Gastrocnemius medialis (tissue), 4 donors: ENCODE measurements around the gene NUDT9. TPM values are rescaled to one million over a fixed set of nuclear protein-coding genes. Genes with fewer than 3 reads are reported as not detected.
A peak's percentile ranks its signal among the peaks of the same experiment; 100 is the strongest.
"Not testable (repeated sequence)": the region's sequence is repeated elsewhere in the genome, so short reads cannot be mapped to it uniquely, and the experiment has no call there.

ENCODE experiments used
- ATAC-seq, 2 donors: fragments of 150-250 bp; one replicate each; pipeline ENCODE4 v1.9.1; 2016
- DNase-seq, 2 donors: peaks; one replicate each; pipeline ENCODE4 v3.0.0-alpha.2; 2019
- H3K27ac ChIP-seq, 4 donors: fragments of 200-600 bp; sonication (generic); 1 replicate in 1 of 4; 2 replicates in 3 of 4; pipeline ENCODE4 v1.5.1; 2016 to 2018; ENCODE audit warnings: mild to moderate bottlenecking in 2 of 4, moderate library complexity in 1 of 4
- H3K27me3 ChIP-seq, 3 donors: fragments of 200-600 bp; sonication (generic) in 2 of 3; 1 replicate in 1 of 3; 2 replicates in 2 of 3; pipeline versions ENCODE4 v1.5.1 to v1.6.0; 2016 to 2019; ENCODE audit warnings: mild to moderate bottlenecking in 1 of 3, moderate library complexity in 1 of 3
- H3K36me3 ChIP-seq, 2 donors: fragments of 200-600 bp; sonication (generic) in 1 of 2; one replicate each; pipeline ENCODE4 v1.5.1; 2017 to 2018
- H3K4me1 ChIP-seq, 2 donors: fragments of 200-600 bp; sonication (generic) in 1 of 2; one replicate each; pipeline ENCODE4 v1.5.1; 2016 to 2017; ENCODE audit warnings: mild to moderate bottlenecking in 2 of 2
- H3K4me3 ChIP-seq, 4 donors: fragments of 200-600 bp; sonication (generic) in 3 of 4; 1 replicate in 1 of 4; 2 replicates in 3 of 4; pipeline ENCODE4 v1.5.1; 2016 to 2019; ENCODE audit warnings: mild to moderate bottlenecking in 2 of 4
- H3K9me3 ChIP-seq, 3 donors: fragments of 200-600 bp; sonication (generic) in 2 of 3; 1 replicate in 1 of 3; 2 replicates in 2 of 3; pipeline ENCODE4 v1.5.1; 2016 to 2019
- POLR2A ChIP-seq, 2 donors: fragments of 450-650 bp; IDR thresholded peaks; one replicate each; pipeline ENCODE4 v1.6.1; 2017; ENCODE audit warnings: antibody characterized with exemption in 2 of 2, mild to moderate bottlenecking in 2 of 2, moderate library complexity in 2 of 2
- in situ Hi-C, 4 donors: fragments of 200-750 bp; cut with MboI; loops; one replicate each; pipeline versions ENCODE4 v1.15.0 to v1.8.0; 2017; ENCODE audit warnings: low sequenced_read_pairs in 4 of 4
- intact Hi-C: fragments of 100-400 bp; cut with DNase I; formaldehyde crosslinking; loops from one replicate; pipeline ENCODE4 v1.15.1; 2023; ENCODE audit warnings: low total_unique reads
- total RNA-seq, 4 donors: library from RNA; depleted of rRNA; stranded (reverse); fragments of >200 nt; gene quantifications; one replicate each; pipeline versions ENCODE4 v1.1.0 to v1.2.3, GENCODE V29; 2016
- TF ChIP-seq, protein P1 (sequence below), 5 experiments: fragments of 450-650 bp in 3 of 5; fragments of 200-600 bp in 2 of 5; sonication (generic) in 2 of 5; IDR thresholded peaks in 4 of 5; conservative IDR thresholded peaks in 1 of 5; 1 replicate in 4 of 5; 2 replicates in 1 of 5; pipeline ENCODE4 v1.5.1; 2016 to 2019; ENCODE audit warnings: antibody characterized with exemption in 5 of 5, mild to moderate bottlenecking in 3 of 5, moderate library complexity in 3 of 5

Gene NUDT9
- total RNA-seq, 4 donors from 2014 or later, result 13.4 to 16.7 (median 15.8) TPM

DNA sequence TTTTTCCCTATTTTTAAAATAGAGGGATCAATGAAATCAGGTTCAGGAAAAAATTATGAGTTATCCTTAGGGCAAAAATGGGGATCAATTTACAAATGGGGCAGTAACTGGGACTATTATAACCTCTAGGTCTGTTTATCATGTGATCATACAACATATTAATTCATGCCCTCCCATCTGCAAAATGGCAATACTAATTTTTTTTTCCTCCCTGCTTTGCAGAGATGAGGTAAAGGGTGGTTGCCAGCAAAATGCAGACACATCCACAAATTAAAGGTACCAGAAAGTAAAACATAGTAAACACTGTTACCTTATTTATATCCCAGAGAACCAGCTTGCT is 31.9 kb upstream of the NUDT9 start:
- peak overlapping the region; percentile 55 to 71 (median 63) for H3K4me3 ChIP-seq
- H3K36me3 ChIP-seq, result no peaks in the 10 kb centered on the region
- in situ Hi-C loops, result loop anchor here in 2 of 4 donors (25.0 kb wide), 1 partner anchor 447 kb away; the partner anchor contains the start of gene MEPE (in 2 of the 2)
- peaks cover 0 to 5% of the 10 kb centered on the region in 2 donors for H3K4me1 ChIP-seq
- peak overlapping the region; percentile 65 to 79 (median 78) for H3K27ac ChIP-seq
- intact Hi-C loops, result no loop called here
- H3K9me3 ChIP-seq, result no peaks in the 10 kb centered on the region
- no peak for TF ChIP-seq POLR2A (IDR thresholded peaks at IDR 0.05)
- DNase-seq (no peak), ATAC-seq (no peak)
- no peaks in the 10 kb centered on the region for H3K27me3 ChIP-seq

DNA sequence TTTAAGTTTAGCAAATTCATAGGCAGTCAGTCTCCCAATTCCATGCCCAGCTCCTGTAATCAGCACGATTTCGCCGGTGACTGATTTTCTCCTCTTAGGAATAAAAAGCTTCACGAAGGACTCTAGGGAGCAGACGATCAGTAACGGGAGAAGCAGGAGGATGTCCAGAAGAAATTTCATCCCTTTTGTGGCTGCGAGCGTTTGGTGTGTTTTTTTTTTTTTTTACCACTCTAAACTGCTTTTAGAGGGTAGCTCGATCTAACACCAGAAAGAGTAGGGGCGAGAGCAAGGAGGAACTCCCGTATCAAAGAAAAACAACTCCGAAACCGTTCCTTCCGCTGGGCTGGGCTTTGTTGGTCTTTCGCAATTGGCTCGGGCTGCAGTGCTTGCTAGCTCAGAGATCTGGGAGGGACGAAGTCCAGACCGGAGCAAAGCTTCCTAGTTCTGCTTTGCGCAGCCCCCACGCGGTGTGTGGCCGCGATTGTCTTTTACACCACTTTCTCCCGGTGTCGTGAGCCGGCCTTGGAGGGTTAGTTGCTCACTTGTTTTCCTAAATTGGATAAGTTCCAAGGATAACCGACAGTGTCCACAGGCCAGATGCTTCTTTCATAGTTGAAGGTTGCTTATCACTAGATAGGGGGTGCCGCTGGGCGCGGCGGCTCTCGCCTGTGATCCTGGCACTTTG is 31.3 kb upstream of the NUDT9 start, which contains the start of gene HSD17B11:
Gene HSD17B11, minus strand, starts transcription at position 298 of the 685 bp plus-strand sequence. Its CDS starts 118 bp downstream, at position 180.
- Histone ChIP-seq H3K27ac (peak within 1 kb of the TSS; percentile 65 to 79 (median 78)), H3K27me3 (no peaks in the 10 kb centered on the region), H3K36me3 (no peaks in the 10 kb centered on the region), H3K9me3 (no peaks in the 10 kb centered on the region), H3K4me1 (peaks cover 0 to 5% of the 10 kb centered on the region in 2 donors), H3K4me3 (peak within 1 kb of the TSS; percentile 55 to 71 (median 63))
- intact Hi-C loops (loop anchor here (1.0 kb wide), 1 partner anchor 31 kb away; the partner anchor contains the start of gene NUDT9), in situ Hi-C loops (loop anchor here in 2 of 4 donors (25.0 kb wide), 1 partner anchor 446 kb away; the partner anchor contains the start of gene MEPE (in 2 of the 2))
- ATAC-seq (peak; percentile 95 to 99), DNase-seq (peak; percentile 81 to 82)
- TF ChIP-seq POLR2A (IDR thresholded peaks at IDR 0.05), result peak; percentile 50 to 81
- TF ChIP-seq, protein P1, sequence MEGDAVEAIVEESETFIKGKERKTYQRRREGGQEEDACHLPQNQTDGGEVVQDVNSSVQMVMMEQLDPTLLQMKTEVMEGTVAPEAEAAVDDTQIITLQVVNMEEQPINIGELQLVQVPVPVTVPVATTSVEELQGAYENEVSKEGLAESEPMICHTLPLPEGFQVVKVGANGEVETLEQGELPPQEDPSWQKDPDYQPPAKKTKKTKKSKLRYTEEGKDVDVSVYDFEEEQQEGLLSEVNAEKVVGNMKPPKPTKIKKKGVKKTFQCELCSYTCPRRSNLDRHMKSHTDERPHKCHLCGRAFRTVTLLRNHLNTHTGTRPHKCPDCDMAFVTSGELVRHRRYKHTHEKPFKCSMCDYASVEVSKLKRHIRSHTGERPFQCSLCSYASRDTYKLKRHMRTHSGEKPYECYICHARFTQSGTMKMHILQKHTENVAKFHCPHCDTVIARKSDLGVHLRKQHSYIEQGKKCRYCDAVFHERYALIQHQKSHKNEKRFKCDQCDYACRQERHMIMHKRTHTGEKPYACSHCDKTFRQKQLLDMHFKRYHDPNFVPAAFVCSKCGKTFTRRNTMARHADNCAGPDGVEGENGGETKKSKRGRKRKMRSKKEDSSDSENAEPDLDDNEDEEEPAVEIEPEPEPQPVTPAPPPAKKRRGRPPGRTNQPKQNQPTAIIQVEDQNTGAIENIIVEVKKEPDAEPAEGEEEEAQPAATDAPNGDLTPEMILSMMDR (IDR thresholded peaks at IDR 0.05 in 4 of 5, conservative IDR thresholded peaks at IDR 0.05 in 1 of 5), result peak in 1 of 5 experiments; percentile 30

DNA sequence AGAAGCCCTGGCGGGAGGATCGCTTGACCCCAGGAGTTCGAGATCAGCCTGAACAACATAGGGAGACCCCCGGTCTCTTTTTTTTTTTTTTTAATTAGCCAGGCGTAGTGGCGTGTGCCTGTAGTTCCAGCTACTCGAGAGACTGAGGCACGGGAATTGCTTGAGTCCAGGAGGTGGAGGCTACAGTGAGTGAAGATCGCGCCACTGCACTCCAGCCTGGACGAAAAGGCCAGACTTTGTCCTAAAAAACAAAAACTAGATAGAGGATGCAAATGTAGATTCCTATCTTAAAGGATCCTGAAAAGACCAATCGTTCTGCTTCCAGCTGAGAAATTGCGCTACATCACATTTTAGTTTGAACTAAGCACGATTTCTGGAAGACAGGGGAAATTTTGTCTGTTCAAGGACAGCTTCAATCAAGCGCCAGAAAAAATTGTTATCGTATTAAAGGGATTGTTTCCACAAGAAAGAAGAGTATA is 30.8 kb upstream of the NUDT9 start:
- Histone ChIP-seq H3K9me3 (no peaks in the 10 kb centered on the region), H3K4me3 (peak overlapping the region; percentile 55 to 71 (median 63)), H3K36me3 (no peaks in the 10 kb centered on the region), H3K27me3 (no peaks in the 10 kb centered on the region), H3K27ac (peak overlapping the region; percentile 65 to 79 (median 78)), H3K4me1 (peaks cover 0 to 5% of the 10 kb centered on the region in 2 donors)
- TF ChIP-seq, protein P1 (IDR thresholded peaks at IDR 0.05 in 4 of 5, conservative IDR thresholded peaks at IDR 0.05 in 1 of 5), result no peak
- no peak for TF ChIP-seq POLR2A (IDR thresholded peaks at IDR 0.05)
- intact Hi-C loops (loop anchor here (1.0 kb wide), 1 partner anchor 31 kb away; the partner anchor contains the start of gene NUDT9), in situ Hi-C loops (loop anchor here in 2 of 4 donors (25.0 kb wide), 1 partner anchor 446 kb away; the partner anchor contains the start of gene MEPE (in 2 of the 2))
- DNase-seq (no peak), ATAC-seq (peak; percentile 27 to 31)

DNA sequence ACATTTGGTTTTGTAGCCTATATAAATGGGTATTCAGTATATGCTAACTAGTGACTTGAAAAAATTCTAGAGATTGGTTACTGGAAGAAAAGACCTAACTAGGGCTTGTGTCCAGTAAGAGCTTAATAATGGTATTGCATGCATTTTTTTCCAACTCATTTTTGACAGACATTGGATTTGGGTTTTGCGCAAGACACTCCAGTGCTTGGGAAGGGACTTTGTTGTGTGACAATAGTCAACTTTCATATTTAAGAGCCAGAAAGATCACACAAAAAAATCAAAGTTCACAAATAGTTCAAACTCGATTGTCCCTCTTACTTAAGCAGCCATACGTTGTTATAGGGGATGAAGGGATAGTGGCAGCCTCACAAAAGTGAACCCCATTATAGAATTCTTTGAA is 30.2 kb upstream of the NUDT9 start:
- H3K4me3 ChIP-seq, result no peak overlapping the region
- ATAC-seq, result no peak
- intact Hi-C loops, result no loop called here

DNA sequence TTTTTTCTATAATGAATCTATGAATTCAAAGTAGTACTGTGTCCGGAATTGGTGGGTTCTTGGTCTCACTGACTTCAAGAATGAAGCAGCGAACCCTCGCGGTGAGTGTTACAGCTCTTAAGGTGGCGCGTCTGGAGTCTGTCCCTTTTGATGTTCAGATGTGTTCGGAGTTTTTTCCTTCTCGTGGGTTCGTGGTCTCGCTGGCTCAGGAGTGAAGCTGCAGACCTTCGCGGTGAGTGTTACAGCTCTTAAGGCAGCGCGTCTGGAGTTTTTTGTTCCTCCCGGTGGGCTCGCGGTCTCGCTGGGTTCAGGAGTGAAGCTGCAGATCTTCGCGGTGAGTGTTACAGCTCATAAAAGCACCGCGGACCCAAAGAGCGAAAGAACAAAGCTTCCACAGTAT is 27.3 kb upstream of the NUDT9 start:
- H3K36me3 ChIP-seq, ATAC-seq, H3K27me3 ChIP-seq, DNase-seq, H3K4me1 ChIP-seq, H3K27ac ChIP-seq, H3K9me3 ChIP-seq, intact Hi-C loops, H3K4me3 ChIP-seq: not testable (repeated sequence)
- in situ Hi-C loops, result loop anchor here in 2 of 4 donors (25.0 kb wide), 1 partner anchor 442 kb away; the partner anchor contains the start of gene MEPE (in 2 of the 2)

More for the DNA sequence above, 30.2 kb upstream of the NUDT9 start:
- DNase-seq, result no peak
- in situ Hi-C loops, result loop anchor here in 2 of 4 donors (25.0 kb wide), 1 partner anchor 445 kb away; the partner anchor contains the start of gene MEPE (in 2 of the 2)
- no peaks in the 10 kb centered on the region for H3K36me3 ChIP-seq
- H3K27ac ChIP-seq, result peak overlapping the region; percentile 65 to 79 (median 78)
- TF ChIP-seq, protein P1 (IDR thresholded peaks at IDR 0.05 in 4 of 5, conservative IDR thresholded peaks at IDR 0.05 in 1 of 5), result no peak
- peaks cover 0 to 5% of the 10 kb centered on the region in 2 donors for H3K4me1 ChIP-seq
- no peaks in the 10 kb centered on the region for H3K27me3 ChIP-seq
- no peaks in the 10 kb centered on the region for H3K9me3 ChIP-seq

DNA sequence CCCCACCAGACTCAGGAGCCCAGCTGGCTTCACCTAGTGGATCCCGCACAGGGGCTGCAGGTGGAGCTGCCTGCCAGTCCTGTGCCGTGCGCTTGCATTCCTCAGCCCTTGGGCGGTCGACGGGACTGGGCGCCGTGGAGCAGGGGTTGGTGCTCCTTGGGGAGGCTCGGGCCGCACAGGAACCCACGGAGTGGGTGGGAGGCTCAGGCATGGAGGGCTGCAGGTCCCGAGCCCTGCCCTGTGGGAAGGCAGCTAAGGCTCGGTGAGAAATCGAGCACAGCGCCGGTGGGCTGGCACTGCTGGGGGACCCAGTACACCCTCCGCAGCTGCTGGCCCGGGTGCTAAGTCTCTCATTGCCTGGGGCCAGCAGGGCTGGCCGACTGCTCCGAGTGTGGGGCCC is 26.5 kb upstream of the NUDT9 start:
- H3K4me1 ChIP-seq, H3K36me3 ChIP-seq, H3K27ac ChIP-seq, DNase-seq, ATAC-seq, H3K27me3 ChIP-seq, intact Hi-C loops, H3K9me3 ChIP-seq, H3K4me3 ChIP-seq: not testable (repeated sequence)
- in situ Hi-C loops, result loop anchor here in 2 of 4 donors (25.0 kb wide), 1 partner anchor 441 kb away; the partner anchor contains the start of gene MEPE (in 2 of the 2)
